ENCODE measurements around the gene CNTN4.
"Not testable (repeated sequence)": the region's sequence is repeated elsewhere in the genome, so short reads cannot be mapped to it uniquely, and the experiment has no call there.

Gene CNTN4

GRCh38 chr3:2098398-2099027, at the start of gene CNTN4:
TSS of gene CNTN4 (plus strand) at chr3:2098866.
- peak; percentile 29 for DNase-seq

DNA sequence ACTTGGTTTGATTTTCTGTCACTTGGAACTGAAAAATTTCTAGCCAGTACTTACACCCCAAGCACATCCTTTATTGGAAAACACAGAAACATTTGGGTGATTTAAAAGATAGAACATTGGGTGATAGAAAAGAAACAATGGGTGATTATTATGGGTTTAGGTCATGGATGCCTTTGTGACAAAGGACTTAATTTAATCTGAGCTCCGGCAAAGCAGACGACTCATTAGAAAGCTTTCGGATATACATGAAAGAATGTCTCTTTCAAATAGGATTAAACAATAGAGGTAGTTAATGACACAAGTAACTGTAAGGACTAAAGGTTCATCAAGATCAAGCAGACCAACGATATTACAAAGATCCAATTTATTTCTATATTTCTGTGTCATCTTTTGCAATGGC, 37.3 kb upstream of the CNTN4 start:
- no peak for DNase-seq

GRCh38 chr3:2071531-2071930, 27.1 kb upstream of the CNTN4 start:
- DNase-seq: no peak

GRCh38 chr3:2078821-2079220, 19.8 kb upstream of the CNTN4 start:
- DNase-seq: no peak

- no peak for DNase-seq
These were observed 15.7 kb upstream of the CNTN4 start for GRCh38 chr3:2082871-2083480.

- DNase-seq: not testable (repeated sequence)
These were observed 15.1 kb upstream of the CNTN4 start for GRCh38 chr3:2083558-2083957.

DNA sequence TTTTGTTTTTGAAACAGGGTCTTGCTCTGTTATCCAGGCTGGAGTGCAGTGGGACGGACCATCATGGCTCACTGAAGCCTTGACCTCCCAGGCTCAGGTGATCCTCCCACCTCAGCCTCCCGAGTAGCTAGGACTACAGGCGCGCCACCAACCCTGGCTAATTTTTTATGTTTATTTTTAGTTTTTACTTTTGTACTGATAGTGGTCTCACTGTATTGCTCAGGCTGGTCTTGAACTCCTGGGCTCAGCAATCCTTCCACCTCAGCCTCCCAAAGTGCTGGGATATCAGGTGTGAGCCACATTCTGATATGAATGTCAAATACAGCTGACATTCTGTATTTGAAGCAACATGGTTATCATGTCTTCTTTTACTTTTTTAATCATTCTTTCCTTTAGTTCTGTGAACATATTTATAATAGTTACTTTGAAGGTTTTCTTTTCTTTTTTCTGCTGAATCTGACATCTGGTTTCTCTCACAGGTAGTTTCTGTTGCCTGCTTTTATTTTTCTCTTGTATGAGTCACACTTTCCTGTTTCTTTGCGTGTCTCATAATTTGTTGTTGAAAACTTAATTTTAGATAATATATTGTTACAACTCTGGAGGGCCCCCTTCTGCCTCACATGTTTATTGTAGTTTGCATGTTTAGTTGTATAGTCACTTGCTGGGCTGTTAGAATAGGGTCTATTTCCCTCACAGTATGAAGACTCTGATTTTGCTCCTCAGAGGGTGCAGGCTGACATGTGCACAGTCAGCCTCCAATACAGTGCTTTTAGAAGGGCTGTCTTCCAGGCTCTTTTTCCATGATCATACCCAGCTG, 8.4 kb upstream of the CNTN4 start:
- DNase-seq: no peak

- no peak for DNase-seq
These were observed 5.9 kb upstream of the CNTN4 start for GRCh38 chr3:2092758-2093157.

- DNase-seq: no peak
These were observed 3.7 kb upstream of the CNTN4 start for GRCh38 chr3:2094941-2095340.

GRCh38 chr3:2096216-2096615, 2.5 kb upstream of the CNTN4 start:
- DNase-seq: no peak

DNA sequence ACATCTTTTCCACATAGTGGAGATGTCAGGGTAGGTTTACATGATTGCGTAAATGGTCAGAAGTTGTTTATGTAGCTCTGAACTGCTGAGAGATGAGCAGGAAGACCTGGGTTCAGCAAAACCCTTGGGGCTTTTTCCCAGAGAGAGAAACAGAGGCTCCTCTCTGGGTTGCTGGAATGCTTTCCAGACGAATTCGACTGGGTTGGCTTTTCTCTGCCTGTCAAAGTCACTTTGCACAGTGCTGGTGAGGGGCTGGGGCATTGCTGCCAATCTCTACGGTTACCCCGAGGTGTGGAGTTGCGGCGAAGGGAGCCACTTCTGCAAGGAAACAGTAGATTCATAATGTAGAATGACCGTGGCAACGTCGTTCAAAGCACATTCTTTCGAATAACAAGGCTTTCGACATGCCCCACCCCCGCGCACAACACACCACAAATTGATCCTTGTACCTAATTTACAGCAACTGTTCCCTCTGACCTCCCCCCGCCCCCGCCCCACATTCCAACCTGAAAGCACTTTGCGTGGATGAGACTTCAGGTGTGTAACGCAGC, 950 bp upstream of the CNTN4 start:
- no peak for DNase-seq

GRCh38 chr3:2099028-2099671, 484 bp downstream of the CNTN4 start:
- no peak for DNase-seq

GRCh38 chr3:2099779-2100191, 1.1 kb downstream of the CNTN4 start:
- no peak for DNase-seq

DNA sequence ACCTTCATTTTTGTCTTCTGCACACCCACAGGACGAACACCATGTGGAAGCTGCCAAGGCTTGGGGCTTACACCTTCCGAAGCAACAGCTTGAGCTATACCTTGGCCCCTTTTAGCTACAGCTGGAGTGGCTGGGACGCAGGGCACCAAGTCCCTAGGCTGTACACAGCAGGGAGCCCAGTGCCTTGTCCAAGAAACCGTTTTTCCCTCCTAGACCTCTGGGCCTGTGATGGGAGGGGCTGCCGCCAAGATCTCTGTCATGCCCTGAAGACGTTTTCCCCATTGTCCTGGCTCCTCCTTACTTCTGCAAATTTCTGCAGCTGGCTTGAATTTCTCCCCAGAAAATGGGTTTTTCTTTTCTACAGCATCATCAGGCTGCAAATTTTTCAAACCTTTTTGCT, 7.8 kb downstream of the CNTN4 start:
- DNase-seq: no peak

DNA sequence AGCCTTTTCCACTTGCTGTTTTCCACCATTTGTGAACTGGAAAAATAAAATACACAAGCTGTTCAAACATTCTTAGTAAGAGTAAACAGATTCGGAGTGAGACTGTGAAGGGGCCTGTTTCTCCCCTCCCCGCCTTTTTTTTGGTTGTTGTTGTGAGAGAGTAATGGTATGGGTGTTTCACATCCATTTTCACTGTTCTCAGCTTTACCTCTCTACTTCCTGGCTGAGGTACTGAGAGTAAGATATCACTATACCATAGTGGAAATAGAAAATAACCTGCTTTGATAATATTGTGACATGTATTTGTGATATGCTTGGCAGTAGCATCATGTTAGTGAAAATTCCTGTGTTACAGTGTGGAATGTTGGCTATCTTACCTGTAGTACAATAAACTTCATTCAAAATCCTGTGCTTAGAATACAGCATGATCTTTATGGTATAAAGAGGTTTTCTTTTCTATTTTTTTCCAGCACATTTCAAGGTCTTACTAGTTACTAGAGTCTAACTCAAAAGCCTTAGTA, 12.0 kb downstream of the CNTN4 start:
- no peak for DNase-seq

GRCh38 chr3:2114617-2115275, 16.1 kb downstream of the CNTN4 start:
- no peak for DNase-seq

DNA sequence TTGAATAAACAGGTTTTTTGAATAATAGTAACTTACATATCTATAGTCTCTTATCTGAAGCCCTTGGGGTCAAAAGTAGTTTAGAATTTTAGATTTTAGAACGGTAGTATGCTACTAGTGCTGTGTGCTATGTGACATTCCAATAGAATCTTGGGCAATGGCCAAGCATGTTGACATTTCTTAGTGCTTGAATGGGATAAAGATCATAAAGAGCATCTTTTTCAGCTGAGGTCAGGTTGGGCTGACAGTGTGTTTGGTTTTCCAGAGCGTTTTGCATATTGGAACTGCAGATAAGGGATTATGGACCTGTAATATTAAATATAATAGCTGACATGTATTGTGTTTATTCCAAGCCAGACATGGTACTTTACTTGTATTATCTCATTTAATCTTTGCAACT, 32.1 kb downstream of the CNTN4 start:
- DNase-seq: no peak

DNA sequence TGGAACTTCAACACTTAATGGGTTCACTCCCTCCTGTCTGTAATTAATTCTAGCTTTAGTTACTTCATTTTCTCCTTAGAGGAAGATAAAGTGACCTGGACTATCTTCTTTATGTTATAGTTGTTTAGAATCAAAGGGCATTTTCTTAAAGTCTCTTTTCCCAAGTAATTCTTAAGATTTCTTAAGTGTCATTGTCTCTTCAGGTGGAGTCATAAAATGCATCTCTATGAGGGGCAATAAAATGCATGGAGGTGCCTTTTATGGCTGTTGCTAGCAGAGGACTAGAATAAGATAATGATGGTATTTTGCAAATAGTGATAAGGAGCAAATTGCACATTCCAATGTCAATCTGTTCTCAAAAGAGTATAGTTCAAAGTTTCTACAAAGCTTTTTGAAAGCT, 34.5 kb downstream of the CNTN4 start:
- DNase-seq: no peak

- DNase-seq: no peak
These were observed 39.0 kb downstream of the CNTN4 start for GRCh38 chr3:2137651-2138050.

DNA sequence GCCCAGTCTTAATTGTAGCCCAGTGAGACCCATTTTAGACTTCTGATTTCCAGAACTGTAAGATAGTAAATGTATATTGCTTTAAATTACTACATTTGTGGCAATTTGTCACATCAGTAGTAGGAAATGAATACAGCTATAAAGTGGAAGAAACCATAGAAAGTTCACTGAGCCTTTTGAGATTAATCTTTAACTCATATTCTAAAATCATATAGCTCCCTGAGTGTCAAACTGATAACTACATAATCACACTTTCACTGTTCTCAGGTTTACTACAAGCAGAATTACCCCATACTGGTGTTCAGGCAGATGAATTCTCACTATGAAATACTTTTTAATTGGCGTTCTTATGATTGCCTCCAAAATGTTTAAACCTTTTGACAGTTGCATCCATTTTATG, 42.8 kb downstream of the CNTN4 start:
- DNase-seq: no peak

DNA sequence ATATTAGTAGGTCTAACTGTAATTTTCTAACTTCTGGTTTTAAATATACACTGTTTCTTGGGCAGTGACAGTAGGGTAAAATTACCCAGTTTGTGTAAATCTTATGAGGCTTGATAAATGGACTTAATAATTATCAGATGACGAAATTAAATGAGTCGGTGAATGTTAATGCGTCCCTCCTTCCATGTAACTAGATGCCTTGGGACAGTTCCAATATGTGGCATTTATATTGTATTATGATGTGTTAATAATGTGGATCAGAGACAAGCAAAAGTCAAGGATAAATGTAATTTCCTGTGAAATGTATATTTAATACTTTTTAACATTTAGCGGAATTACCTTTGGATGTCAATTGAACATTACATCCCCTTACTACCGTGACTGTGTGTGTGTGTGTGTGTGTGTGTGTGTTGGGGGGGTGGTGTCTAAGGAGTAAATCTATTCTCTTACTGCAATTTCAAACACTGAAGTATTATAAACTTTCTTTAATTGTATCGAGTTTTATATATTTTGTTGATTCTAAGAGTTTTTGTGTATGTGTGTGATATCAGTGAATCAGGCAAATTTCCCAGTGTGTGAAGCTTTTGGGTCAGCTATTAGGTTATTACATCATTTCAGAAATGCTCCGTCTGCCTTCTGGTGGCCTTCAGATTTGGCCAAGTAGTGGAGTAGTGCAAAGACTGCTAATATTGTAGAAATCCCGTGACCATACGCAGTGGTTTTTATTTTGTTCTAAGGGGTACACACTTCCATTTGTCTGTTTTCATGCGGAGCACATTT, 50.1 kb downstream of the CNTN4 start:
- no peak for DNase-seq

DNA sequence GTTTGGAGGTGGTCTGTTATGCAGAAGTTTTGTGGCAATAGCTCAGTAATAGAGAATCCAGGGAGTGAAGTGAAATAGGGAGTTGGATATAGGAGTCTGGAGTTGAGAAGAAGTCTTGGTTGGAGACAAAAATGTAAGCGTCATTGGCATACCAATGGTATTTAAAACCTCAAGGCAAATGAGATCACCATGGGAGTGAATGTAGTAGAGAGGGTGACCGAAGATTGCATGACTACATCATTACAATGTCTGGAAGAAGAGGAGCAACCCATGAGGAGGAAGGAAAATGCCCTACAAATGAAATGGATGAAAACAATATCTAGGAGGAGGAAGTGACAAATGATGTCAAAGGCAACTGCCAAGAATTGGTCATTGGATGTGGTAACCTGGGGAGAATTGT, 54.4 kb downstream of the CNTN4 start:
- no peak for DNase-seq
